BLaER1 (cell line): Measurements from ENCODE around the gene TNIK.

ENCODE experiments used
- H3K27ac ChIP-seq: shearing (Covaris generic); formaldehyde crosslinking; 2 replicates; pipeline ENCODE4 v1.8.1; 2022
- H3K27me3 ChIP-seq: shearing (Covaris generic); formaldehyde crosslinking; 2 replicates; pipeline ENCODE4 v1.8.1; 2022
- H3K36me3 ChIP-seq: shearing (Covaris generic); formaldehyde crosslinking; 2 replicates; pipeline ENCODE4 v1.8.1; 2022
- H3K4me1 ChIP-seq: shearing (Covaris generic); formaldehyde crosslinking; 2 replicates; pipeline ENCODE4 v1.8.1; 2022
- H3K4me2 ChIP-seq: shearing (Covaris generic); formaldehyde crosslinking; 2 replicates; pipeline ENCODE4 v1.8.1; 2022
- H3K4me3 ChIP-seq: shearing (Covaris generic); formaldehyde crosslinking; 2 replicates; pipeline ENCODE4 v1.8.1; 2022
- H3K9ac ChIP-seq: shearing (Covaris generic); formaldehyde crosslinking; 2 replicates; pipeline ENCODE4 v1.8.1; 2022
- H3K9me3 ChIP-seq: shearing (Covaris generic); formaldehyde crosslinking; 2 replicates; pipeline ENCODE4 v1.8.1; 2022
- H4K20me1 ChIP-seq: shearing (Covaris generic); formaldehyde crosslinking; 2 replicates; pipeline ENCODE4 v1.8.1; 2022
- Cebpa-rat ChIP-seq: shearing (Covaris generic); IDR thresholded peaks from 2 replicates; pipeline ENCODE4 v1.8.1; 2022

Gene TNIK

DNA sequence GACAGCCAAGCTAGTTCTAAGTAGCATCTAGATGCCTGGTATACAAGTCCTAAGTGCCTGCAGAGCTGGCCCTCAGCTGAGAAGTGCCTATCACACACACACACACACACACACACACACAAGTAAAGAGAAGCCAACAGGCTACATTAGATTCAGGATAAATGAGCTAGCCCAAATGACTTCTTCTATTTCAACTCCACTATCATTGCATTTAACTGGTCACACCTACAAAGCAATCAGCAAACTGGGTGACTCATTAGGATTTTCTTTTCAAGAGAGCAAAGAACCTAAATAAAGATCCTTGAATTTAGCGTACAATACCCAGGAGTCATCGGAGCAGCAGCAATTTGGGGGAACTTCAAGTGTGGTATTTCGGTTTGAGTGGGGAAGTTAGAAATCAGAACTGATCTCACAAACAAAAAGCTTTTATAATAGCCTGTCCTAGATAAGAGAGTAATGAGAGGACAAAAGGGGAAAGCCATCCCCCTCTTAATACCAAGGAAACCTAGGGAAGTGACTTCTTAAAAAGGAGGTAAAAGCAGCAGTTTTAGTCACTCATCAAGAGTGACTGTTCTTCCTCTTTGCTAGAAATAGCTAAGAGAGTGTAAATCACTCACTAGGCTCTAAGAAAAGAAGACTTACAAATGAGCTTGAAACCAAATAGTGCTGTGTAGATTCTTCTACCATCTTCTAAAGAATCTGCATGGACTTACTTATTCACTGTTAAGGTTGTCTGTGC lies 112.7 kb downstream of the TNIK start:
- no peak overlapping the region for H3K4me2 ChIP-seq

GRCh38 chr3:171346582-171347300 lies 113.5 kb downstream of the TNIK start:
- no peaks in the 10 kb centered on the region for H3K36me3 ChIP-seq
- no peak overlapping the region for H3K27ac ChIP-seq
- no peaks in the 10 kb centered on the region for H3K27me3 ChIP-seq
- no peak overlapping the region for H3K9ac ChIP-seq
- H4K20me1 ChIP-seq = no peaks in the 10 kb centered on the region
- 0 out of 2 replicates have a peak, but pooled peaks cover 7% of the 10 kb centered on the region for H3K9me3 ChIP-seq
- H3K4me1 ChIP-seq = peaks cover 12% of the 10 kb centered on the region
- no peak overlapping the region for H3K4me2 ChIP-seq
- no peak overlapping the region for H3K4me3 ChIP-seq
- no peak for TF ChIP-seq Cebpa-rat

More for the DNA sequence above, 112.7 kb downstream of the TNIK start:
- Histone ChIP-seq H3K4me3 (no peak overlapping the region), H4K20me1 (no peaks in the 10 kb centered on the region), H3K9me3 (0 out of 2 replicates have a peak, but pooled peaks cover 5% of the 10 kb centered on the region), H3K27me3 (no peaks in the 10 kb centered on the region), H3K4me1 (peaks cover 12% of the 10 kb centered on the region), H3K27ac (no peak overlapping the region), H3K9ac (no peak overlapping the region), H3K36me3 (no peaks in the 10 kb centered on the region)
- TF ChIP-seq Cebpa-rat = no peak

DNA sequence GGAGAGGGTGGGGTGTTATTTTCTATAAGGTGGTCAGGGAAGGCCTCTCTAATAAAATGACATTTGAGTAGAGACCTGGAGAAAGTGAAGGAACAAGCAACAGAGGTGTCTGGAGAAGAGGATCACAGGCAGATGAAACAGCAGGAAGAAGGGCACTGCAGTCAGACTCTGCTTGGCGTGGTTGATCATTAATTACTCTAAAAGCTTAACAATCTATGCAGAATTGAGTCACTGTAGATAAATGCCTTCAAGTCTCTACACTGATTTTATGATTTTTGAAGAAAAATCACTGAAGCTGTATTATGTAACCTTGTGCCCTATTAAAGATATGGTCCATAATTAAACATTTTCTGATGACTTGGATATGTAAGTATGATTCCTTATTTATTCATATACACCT lies 114.2 kb downstream of the TNIK start:
- peaks cover 12% of the 10 kb centered on the region for H3K4me1 ChIP-seq

DNA sequence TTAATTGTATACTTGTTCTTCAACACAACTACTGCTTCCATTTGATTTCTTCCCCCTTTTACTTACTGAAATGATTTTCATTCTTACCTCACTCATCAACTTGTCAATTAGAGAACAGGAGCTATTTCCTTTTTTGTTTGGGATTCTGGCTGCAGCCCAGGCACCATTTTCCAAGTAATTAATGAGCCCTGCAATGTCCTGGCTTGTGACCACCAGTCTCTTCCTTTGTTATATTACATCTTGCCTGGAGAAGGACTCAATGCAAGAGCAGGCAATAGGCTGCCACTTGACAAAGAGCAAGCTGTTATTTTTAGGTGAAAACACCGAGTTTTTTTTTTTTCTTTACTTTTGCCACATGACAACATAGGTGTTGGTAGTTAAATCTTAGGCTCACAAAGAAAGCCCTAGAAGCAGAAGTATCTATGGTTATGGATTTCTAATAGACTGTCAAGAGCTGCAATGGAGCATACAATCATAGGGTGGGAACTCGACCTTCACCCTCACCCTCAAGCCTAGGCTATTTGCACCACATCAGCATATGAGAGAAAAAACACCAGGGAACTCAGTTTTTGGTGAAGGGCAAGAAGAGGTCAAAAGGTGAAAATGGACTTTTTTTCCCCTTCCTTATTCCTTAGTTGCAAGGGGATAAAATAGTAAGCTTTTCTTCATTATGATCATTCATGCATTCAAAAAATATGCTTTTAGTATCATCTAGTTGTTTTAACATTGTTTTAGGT lies 114.9 kb downstream of the TNIK start:
- Histone ChIP-seq H3K36me3 (no peaks in the 10 kb centered on the region), H3K4me3 (no peak overlapping the region), H3K4me2 (no peak overlapping the region), H3K4me1 (peaks cover 12% of the 10 kb centered on the region), H3K27me3 (no peaks in the 10 kb centered on the region), H3K9ac (no peak overlapping the region), H4K20me1 (no peaks in the 10 kb centered on the region), H3K27ac (no peak overlapping the region), H3K9me3 (0 out of 2 replicates have a peak, but pooled peaks cover 7% of the 10 kb centered on the region)
- TF ChIP-seq Cebpa-rat = no peak

More for the DNA sequence above, 114.2 kb downstream of the TNIK start:
- H3K36me3 ChIP-seq = no peaks in the 10 kb centered on the region
- no peak overlapping the region for H3K4me3 ChIP-seq
- H3K9ac ChIP-seq = no peak overlapping the region
- H3K27ac ChIP-seq = no peak overlapping the region
- TF ChIP-seq Cebpa-rat = no peak
- no peaks in the 10 kb centered on the region for H3K27me3 ChIP-seq
- 0 out of 2 replicates have a peak, but pooled peaks cover 7% of the 10 kb centered on the region for H3K9me3 ChIP-seq
- no peak overlapping the region for H3K4me2 ChIP-seq
- H4K20me1 ChIP-seq = no peaks in the 10 kb centered on the region

- H3K9me3 ChIP-seq = 0 out of 2 replicates have a peak, but pooled peaks cover 7% of the 10 kb centered on the region
- H3K4me1 ChIP-seq = peaks cover 12% of the 10 kb centered on the region
- H4K20me1 ChIP-seq = no peaks in the 10 kb centered on the region
- no peak for TF ChIP-seq Cebpa-rat
- H3K4me3 ChIP-seq = no peak overlapping the region
- H3K4me2 ChIP-seq = no peak overlapping the region
- no peak overlapping the region for H3K27ac ChIP-seq
- H3K27me3 ChIP-seq = no peaks in the 10 kb centered on the region
- H3K9ac ChIP-seq = no peak overlapping the region
- no peaks in the 10 kb centered on the region for H3K36me3 ChIP-seq
These were observed 116.5 kb downstream of the TNIK start for GRCh38 chr3:171343693-171344092.

DNA sequence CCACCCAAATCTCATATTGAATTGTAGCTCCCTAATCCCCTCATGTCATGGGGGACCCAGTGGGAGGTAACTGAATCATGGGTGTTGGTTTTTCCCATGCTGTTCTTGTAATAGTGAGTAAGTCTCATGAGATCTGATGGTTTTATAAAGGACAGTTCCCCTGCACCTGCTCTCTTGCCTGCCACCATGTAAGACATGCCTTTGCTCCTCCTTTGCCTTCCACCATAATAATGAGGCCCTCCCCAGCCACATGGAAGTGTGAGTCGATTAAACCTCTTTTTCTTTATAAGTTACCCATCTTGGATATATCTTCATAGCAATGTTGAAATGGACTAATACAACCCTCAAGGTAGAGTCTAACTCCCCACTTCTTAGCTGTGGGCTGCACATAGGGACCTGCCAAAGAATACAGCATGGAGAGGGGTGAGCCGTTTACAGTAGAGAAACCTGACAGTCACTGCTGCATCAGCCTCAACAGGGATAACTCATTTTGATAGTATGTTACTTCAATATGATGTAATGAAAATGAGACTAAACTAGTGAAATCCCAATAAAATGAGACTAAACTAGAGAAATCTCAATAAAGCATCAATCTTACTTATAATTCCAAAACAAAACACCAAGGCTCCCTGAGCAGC lies 117.3 kb downstream of the TNIK start:
- TF ChIP-seq Cebpa-rat = no peak
- Histone ChIP-seq H3K4me1 (peaks cover 8% of the 10 kb centered on the region), H3K36me3 (no peaks in the 10 kb centered on the region)

GRCh38 chr3:171342200-171342599 lies 118.0 kb downstream of the TNIK start:
- Histone ChIP-seq H3K4me2 (no peak overlapping the region), H3K9ac (no peak overlapping the region), H3K4me3 (no peak overlapping the region), H3K9me3 (0 out of 2 replicates have a peak, but pooled peaks cover 7% of the 10 kb centered on the region), H3K27ac (no peak overlapping the region), H4K20me1 (no peaks in the 10 kb centered on the region), H3K4me1 (peaks cover 1% of the 10 kb centered on the region; the same call in 1 of the 2 replicates), H3K36me3 (no peaks in the 10 kb centered on the region), H3K27me3 (no peaks in the 10 kb centered on the region)
- TF ChIP-seq Cebpa-rat = no peak

More for the DNA sequence above, 117.3 kb downstream of the TNIK start:
- no peak overlapping the region for H3K27ac ChIP-seq
- no peak overlapping the region for H3K9ac ChIP-seq
- H3K9me3 ChIP-seq = 0 out of 2 replicates have a peak, but pooled peaks cover 7% of the 10 kb centered on the region
- H4K20me1 ChIP-seq = no peaks in the 10 kb centered on the region
- no peak overlapping the region for H3K4me2 ChIP-seq
- no peak overlapping the region for H3K4me3 ChIP-seq
- H3K27me3 ChIP-seq = no peaks in the 10 kb centered on the region

DNA sequence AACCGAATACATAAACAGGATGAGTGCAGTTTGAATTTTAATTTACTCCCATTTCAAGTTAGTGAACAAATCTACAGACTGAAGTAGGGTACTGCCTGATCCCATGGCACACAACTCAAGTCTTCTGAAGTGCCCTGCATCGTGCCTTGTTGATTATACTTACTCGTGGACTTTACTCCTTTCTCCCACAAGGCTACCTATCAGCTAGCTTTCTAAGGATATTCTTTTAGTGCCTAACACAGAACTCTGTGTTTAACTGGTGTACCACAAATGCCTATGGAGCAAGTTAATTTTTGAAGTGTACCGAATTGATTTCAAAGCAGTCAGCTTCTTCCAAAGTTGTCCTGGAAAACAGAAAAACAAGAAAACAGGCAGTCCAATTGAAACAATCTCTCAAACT lies 119.8 kb downstream of the TNIK start:
- 0 out of 2 replicates have a peak, but pooled peaks cover 7% of the 10 kb centered on the region for H3K9me3 ChIP-seq

GRCh38 chr3:171339598-171339997 lies 120.6 kb downstream of the TNIK start:
- TF ChIP-seq Cebpa-rat = no peak
- no peak overlapping the region for H3K9ac ChIP-seq
- H3K9me3 ChIP-seq = 0 out of 2 replicates have a peak, but pooled peaks cover 7% of the 10 kb centered on the region
- H3K27ac ChIP-seq = no peak overlapping the region
- H3K27me3 ChIP-seq = no peaks in the 10 kb centered on the region
- H3K4me3 ChIP-seq = no peak overlapping the region
- no peaks in the 10 kb centered on the region for H4K20me1 ChIP-seq
- H3K4me1 ChIP-seq = no peaks in the 10 kb centered on the region
- H3K36me3 ChIP-seq = no peaks in the 10 kb centered on the region
- no peak overlapping the region for H3K4me2 ChIP-seq

More for the DNA sequence above, 119.8 kb downstream of the TNIK start:
- Histone ChIP-seq H3K4me2 (no peak overlapping the region), H4K20me1 (no peaks in the 10 kb centered on the region), H3K36me3 (no peaks in the 10 kb centered on the region), H3K4me1 (no peaks in the 10 kb centered on the region), H3K27me3 (no peaks in the 10 kb centered on the region), H3K4me3 (no peak overlapping the region), H3K9ac (no peak overlapping the region), H3K27ac (no peak overlapping the region)
- no peak for TF ChIP-seq Cebpa-rat
